KMS-11 (cell line): Measurements from ENCODE around the gene MYZAP.
"Not testable (repeated sequence)": the region's sequence is repeated elsewhere in the genome, so short reads cannot be mapped to it uniquely, and the experiment has no call there.

Experiments
- H2AFZ ChIP-seq: fragments of 200-600 bp; sonication (generic); 2 replicates; pipeline ENCODE4 v1.6.1; 2016; ENCODE audit warnings: antibody characterized with exemption, mixed run types, low read depth
- H3K27ac ChIP-seq: fragments of 200-600 bp; sonication (generic); 2 replicates; pipeline ENCODE4 v1.6.1; 2016; ENCODE audit warnings: mild to moderate bottlenecking, mixed run types
- H3K27me3 ChIP-seq: fragments of 200-600 bp; sonication (generic); 2 replicates; pipeline ENCODE4 v1.6.1; 2017; ENCODE audit warnings: mild to moderate bottlenecking, low read depth, mixed run types, moderate library complexity; ENCODE audit not compliant: insufficient read depth
- H3K36me3 ChIP-seq: fragments of 200-600 bp; sonication (generic); 2 replicates; pipeline ENCODE4 v1.6.1; 2017; ENCODE audit warnings: mild to moderate bottlenecking, mixed run types; ENCODE audit not compliant: insufficient read depth
- H3K4me1 ChIP-seq: fragments of 200-600 bp; sonication (generic); 2 replicates; pipeline ENCODE4 v1.6.1; 2016; ENCODE audit warnings: mild to moderate bottlenecking, low read depth, mixed run types; ENCODE audit not compliant: poor library complexity, severe bottlenecking
- H3K4me2 ChIP-seq: fragments of 200-600 bp; sonication (generic); 2 replicates; pipeline ENCODE4 v1.7.0; 2016; ENCODE audit warnings: mild to moderate bottlenecking, mixed run types
- H3K4me3 ChIP-seq: fragments of 200-600 bp; sonication (generic); IDR thresholded peaks from 2 replicates; pipeline ENCODE4 v1.6.1; 2017; ENCODE audit warnings: low read depth, low read length, mixed read lengths; ENCODE audit not compliant: insufficient read depth
- H3K79me2 ChIP-seq: fragments of 200-600 bp; sonication (generic); 2 replicates; pipeline ENCODE4 v1.6.1; 2016; ENCODE audit warnings: low read depth, mixed run types; ENCODE audit not compliant: insufficient read depth
- H3K9ac ChIP-seq: fragments of 200-600 bp; sonication (generic); 2 replicates; pipeline ENCODE4 v1.6.1; 2016; ENCODE audit warnings: mild to moderate bottlenecking, mixed run types
- H4K20me1 ChIP-seq: fragments of 200-600 bp; sonication (generic); 2 replicates; pipeline ENCODE4 v1.6.1; 2016; ENCODE audit warnings: mild to moderate bottlenecking, mixed run types; ENCODE audit not compliant: insufficient read depth
- TF ChIP-seq, protein P1 (sequence below): fragments of 200-600 bp; sonication (generic); conservative IDR thresholded peaks from 2 replicates; pipeline ENCODE4 v1.6.1; 2017; ENCODE audit warnings: low read depth, mild to moderate bottlenecking, antibody characterized with exemption, low read length, moderate library complexity, mixed read lengths

Gene MYZAP

DNA sequence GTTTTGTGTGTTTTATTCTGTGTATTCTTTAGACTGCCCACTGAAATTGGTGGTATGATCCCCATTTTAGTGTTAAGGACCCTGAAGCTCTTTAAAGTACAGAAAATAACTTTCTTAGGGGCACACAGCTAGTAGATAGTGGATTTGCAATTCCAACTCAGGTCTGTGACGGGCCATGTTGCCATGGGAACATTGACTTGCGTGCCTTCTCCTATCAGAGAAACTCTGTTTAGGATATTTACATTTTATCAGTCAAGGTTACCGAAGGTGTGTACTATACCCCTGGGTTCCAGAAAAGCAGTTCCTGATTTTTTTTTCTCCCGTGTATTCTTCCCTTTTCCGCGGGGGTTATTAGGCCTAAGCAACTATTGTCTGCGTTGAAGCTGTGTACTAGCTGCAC lies 19.4 kb downstream of the MYZAP start:
- H4K20me1 ChIP-seq, result no peaks in the 10 kb centered on the region
- no peak overlapping the region for H3K4me3 ChIP-seq
- H3K27ac ChIP-seq, result no peak overlapping the region
- no peak overlapping the region for H3K4me2 ChIP-seq
- TF ChIP-seq, protein P1, sequence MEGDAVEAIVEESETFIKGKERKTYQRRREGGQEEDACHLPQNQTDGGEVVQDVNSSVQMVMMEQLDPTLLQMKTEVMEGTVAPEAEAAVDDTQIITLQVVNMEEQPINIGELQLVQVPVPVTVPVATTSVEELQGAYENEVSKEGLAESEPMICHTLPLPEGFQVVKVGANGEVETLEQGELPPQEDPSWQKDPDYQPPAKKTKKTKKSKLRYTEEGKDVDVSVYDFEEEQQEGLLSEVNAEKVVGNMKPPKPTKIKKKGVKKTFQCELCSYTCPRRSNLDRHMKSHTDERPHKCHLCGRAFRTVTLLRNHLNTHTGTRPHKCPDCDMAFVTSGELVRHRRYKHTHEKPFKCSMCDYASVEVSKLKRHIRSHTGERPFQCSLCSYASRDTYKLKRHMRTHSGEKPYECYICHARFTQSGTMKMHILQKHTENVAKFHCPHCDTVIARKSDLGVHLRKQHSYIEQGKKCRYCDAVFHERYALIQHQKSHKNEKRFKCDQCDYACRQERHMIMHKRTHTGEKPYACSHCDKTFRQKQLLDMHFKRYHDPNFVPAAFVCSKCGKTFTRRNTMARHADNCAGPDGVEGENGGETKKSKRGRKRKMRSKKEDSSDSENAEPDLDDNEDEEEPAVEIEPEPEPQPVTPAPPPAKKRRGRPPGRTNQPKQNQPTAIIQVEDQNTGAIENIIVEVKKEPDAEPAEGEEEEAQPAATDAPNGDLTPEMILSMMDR, result no peak
- H2AFZ ChIP-seq, result no peak overlapping the region
- no peak overlapping the region for H3K9ac ChIP-seq
- H3K36me3 ChIP-seq, result no peaks in the 10 kb centered on the region
- H3K4me1 ChIP-seq, result no peaks in the 10 kb centered on the region
- no peaks in the 10 kb centered on the region for H3K27me3 ChIP-seq
- no peaks in the 10 kb centered on the region for H3K79me2 ChIP-seq

- H2AFZ ChIP-seq, result no peak overlapping the region
- H3K27me3 ChIP-seq, result no peaks in the 10 kb centered on the region
- no peaks in the 10 kb centered on the region for H4K20me1 ChIP-seq
- H3K9ac ChIP-seq, result no peak overlapping the region
- no peaks in the 10 kb centered on the region for H3K36me3 ChIP-seq
- no peak overlapping the region for H3K4me2 ChIP-seq
- H3K27ac ChIP-seq, result no peak overlapping the region
- H3K4me1 ChIP-seq, result no peaks in the 10 kb centered on the region
- H3K4me3 ChIP-seq, result no peak overlapping the region
- H3K79me2 ChIP-seq, result no peaks in the 10 kb centered on the region
- TF ChIP-seq, protein P1, result no peak
Observed at GRCh38 chr15:57611938-57612337, 20.2 kb downstream of the MYZAP start.

GRCh38 chr15:57614241-57614640 lies 22.5 kb downstream of the MYZAP start:
- H3K79me2 ChIP-seq, result no peaks in the 10 kb centered on the region
- no peak overlapping the region for H2AFZ ChIP-seq
- no peak overlapping the region for H3K27ac ChIP-seq
- H3K27me3 ChIP-seq, result no peaks in the 10 kb centered on the region
- no peak overlapping the region for H3K4me2 ChIP-seq
- no peak overlapping the region for H3K9ac ChIP-seq
- no peak overlapping the region for H3K4me3 ChIP-seq
- H4K20me1 ChIP-seq, result no peaks in the 10 kb centered on the region
- no peaks in the 10 kb centered on the region for H3K4me1 ChIP-seq
- TF ChIP-seq, protein P1, result no peak
- H3K36me3 ChIP-seq, result no peaks in the 10 kb centered on the region

DNA sequence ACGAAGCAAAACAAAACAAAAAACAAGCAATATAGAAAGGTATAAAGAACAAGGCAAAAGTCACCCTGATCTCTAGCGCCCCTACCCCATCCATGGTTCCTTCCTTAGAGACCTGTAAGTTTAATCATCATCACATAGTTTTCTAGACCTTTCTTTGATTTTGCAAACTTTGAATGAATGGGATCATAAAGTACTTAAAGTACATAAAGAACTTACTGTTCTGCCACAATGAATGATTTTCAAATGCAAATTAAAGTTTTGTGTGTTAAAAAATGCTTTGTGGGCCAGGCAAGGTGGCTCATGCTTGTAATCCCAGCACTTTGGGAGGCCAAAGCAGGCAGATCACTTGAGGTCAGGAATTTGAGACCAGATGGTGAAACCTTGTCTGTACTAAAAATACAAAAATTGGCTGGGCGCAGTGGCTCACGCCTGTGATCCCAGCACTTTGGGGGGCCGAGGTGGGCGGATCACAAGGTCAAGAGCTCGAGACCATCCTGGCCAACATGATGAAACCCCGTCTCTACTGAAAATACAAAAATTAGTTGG lies 24.3 kb downstream of the MYZAP start:
- H3K79me2 ChIP-seq, H3K27me3 ChIP-seq, H3K27ac ChIP-seq, H2AFZ ChIP-seq, H4K20me1 ChIP-seq, H3K4me1 ChIP-seq, H3K36me3 ChIP-seq, H3K9ac ChIP-seq, H3K4me2 ChIP-seq, H3K4me3 ChIP-seq: not testable (repeated sequence)

GRCh38 chr15:57618325-57618724 lies 26.6 kb downstream of the MYZAP start:
- Histone ChIP-seq H4K20me1 (no peaks in the 10 kb centered on the region), H3K36me3 (no peaks in the 10 kb centered on the region), H3K27ac (no peak overlapping the region), H3K4me3 (no peak overlapping the region), H2AFZ (no peak overlapping the region), H3K79me2 (no peaks in the 10 kb centered on the region), H3K4me2 (no peak overlapping the region), H3K4me1 (no peaks in the 10 kb centered on the region), H3K27me3 (no peaks in the 10 kb centered on the region), H3K9ac (no peak overlapping the region)
- TF ChIP-seq, protein P1, result no peak
